Measurements from ENCODE around the gene TNIK.

The TNIK gene

DNA sequence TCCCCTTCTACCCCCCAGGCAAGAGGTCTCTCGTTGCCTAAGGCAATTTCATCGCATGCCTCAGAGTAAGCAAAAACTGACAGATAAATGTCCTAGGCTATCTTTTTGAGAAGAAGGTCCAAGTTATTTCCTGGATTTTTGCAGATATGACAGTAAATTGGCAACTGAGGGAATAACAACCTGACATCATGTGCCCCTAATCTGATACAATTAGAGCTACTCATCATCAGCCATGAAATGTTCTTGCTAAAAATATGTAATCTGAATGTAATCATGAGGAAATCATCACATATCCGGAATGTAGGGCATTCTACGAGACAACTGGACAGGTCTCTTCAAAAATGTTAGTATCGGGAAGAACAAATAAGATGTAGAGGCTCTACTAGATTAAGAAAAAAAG is 44.1 kb downstream of the TNIK start:
- DNase-seq = no peak

DNA sequence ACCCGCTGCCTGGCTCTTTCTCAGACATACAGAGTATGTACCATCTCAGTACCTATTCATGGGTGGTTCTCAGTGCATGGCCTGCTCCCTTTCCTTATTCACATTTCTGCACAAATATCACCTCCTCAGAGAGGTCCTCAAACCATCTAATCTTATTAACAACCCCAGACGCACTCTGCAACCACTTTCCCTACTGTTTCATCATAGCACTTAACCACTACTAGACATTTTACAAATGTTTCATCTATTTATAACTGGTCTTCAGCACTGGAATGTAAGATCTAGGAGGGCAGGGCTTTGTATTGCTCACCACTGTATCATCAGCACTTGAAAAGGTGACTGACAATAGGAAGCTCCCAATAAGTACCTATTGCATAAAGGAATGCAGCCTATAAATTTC is 45.1 kb downstream of the TNIK start:
- no peak for DNase-seq

DNA sequence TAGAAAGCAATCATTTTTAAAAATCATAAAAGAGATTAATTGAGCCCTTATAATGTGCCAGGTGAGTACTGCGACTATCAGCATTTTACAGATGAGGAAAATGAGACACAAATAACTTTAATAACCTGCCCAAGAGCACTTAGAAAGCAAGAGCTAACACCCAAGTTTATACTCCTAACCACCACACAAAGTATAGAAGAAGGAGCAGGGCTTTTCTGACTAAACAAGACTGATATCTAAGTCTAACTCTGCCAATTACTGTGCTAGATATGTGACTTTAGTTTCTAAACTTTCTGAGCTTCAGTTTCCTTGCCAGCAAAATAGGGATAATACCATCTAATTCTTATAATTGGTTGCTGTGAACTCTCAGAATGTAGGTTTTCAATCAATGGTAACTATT is 47.7 kb downstream of the TNIK start:
- DNase-seq = no peak

DNA sequence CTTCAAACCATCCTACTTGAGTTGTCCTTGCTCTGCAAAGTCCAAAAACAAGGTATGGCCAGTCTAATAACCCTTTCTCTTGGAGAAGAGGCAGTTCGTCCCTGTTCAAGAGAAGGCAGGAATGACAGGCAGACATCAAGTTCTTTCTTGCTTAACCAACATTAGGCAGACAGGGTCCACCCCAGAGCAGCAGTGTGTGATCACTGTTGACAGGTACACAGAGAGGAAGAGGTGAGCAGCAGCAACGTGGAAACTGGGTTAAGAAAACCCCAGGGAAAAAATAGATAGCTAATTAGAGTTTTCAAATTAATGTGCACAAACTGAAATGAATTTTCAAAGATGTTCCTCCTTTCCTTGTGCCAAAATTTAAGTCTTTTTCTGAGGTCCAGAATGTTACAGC is 48.2 kb downstream of the TNIK start:
- no peak for DNase-seq

DNA sequence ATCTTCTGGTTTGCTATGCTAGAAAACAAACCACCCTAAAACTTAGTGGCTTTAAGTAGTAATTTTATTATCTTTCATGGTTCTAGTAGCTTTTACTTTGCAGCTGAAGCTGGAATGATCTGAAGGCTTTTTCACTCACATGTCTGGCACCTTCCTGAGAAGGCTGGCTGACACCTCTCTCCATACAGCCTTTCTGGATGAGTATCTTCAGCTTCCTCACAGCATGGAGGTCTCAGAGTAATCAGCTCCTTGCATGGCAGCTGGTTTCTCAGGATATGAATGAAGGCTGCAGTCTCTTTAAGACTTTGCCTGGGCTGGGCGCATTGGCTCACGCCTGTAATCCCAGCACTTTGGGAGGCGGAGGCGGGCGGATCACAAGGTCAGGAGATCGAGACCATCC is 50.0 kb downstream of the TNIK start:
- DNase-seq = no peak

DNA sequence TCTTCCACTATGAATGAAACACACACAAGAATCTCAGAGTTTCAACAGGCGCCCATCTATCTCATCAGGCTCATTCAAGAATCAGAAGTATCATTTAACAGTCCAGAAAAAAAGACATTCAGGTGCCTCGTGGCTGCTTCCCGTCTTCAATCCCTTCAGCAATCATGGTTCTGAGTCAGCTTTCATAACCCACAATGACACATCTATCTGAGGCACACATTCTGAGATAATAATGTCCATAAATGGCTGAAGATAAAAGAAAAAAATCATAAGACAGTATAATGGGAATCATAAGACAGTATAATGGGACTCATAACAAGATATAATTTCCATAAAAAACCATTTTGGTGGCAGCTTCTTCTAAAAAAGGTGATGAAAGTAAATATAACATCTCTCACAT is 52.4 kb downstream of the TNIK start:
- DNase-seq = no peak

DNA sequence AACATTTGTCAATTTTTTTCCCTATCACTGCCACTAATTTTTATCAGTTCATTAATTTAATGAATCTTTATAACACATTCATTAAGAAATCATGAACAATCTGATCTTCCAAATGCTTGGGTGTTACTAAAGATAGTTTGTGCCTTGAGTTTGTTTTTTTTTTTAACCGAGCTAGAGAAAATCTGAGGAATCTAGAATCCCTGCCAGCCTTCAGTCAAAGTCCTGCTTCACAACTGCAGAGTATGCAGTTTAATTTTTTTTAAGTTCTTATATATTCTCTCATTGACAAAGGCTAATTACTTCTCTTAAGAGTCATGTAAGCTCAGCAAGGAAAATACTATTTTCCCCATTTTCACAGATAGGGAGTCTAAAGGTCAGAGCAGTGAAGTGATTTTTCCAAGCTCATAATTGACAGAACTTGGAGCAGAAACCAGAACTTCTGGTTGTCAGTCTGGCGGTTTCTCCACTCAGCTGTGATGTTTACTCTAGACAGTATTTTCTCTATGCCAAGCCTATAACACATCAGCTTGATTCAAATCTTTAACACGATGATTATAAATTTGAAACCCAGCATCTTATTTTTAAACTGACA is 55.7 kb downstream of the TNIK start:
- DNase-seq = no peak

GRCh38 chr3:171402281-171402680 is 57.9 kb downstream of the TNIK start:
- no peak for DNase-seq

DNA sequence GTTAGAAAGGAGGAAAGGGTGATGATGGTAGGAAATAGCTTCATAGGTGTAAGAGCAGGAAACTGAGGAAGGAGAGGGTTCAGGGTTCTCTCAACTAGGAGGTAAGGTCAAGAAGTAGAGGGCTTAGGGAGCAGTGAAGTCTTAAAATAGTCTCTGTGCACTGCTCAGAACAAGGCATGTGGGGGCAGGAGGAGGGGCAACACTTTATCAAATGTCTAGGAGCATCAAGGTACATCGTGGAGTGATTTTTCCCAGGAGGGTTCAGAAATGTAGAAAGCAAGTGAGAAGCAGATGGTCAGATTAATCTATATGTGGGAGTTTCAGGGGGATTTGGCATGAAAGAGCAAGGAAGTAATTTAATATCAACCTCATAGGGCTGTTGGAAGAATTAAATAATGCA is 58.8 kb downstream of the TNIK start:
- no peak for DNase-seq

GRCh38 chr3:171399842-171400241 is 60.4 kb downstream of the TNIK start:
- DNase-seq = no peak

GRCh38 chr3:171398343-171398742 is 61.9 kb downstream of the TNIK start:
- DNase-seq = no peak

DNA sequence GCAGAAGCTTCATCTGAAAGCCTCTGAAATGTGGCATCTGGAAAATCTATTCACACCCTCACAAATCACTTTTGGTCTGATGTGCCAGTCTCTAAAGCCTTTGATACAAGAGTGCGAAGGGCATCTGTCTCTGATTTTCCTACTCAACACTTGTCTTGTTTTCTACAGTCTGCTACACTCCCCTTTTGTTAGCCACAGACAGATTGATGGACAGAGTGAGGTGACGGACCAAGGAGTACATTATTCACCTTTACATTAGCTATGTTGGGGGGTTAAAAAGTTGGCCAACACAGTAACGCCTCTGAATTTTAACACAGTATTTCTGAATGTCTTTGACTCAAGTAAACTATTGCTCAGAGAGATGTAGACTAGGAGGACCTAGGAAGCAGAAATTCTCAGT is 63.1 kb downstream of the TNIK start:
- no peak for DNase-seq

GRCh38 chr3:171396048-171396447 is 64.2 kb downstream of the TNIK start:
- no peak for DNase-seq

DNA sequence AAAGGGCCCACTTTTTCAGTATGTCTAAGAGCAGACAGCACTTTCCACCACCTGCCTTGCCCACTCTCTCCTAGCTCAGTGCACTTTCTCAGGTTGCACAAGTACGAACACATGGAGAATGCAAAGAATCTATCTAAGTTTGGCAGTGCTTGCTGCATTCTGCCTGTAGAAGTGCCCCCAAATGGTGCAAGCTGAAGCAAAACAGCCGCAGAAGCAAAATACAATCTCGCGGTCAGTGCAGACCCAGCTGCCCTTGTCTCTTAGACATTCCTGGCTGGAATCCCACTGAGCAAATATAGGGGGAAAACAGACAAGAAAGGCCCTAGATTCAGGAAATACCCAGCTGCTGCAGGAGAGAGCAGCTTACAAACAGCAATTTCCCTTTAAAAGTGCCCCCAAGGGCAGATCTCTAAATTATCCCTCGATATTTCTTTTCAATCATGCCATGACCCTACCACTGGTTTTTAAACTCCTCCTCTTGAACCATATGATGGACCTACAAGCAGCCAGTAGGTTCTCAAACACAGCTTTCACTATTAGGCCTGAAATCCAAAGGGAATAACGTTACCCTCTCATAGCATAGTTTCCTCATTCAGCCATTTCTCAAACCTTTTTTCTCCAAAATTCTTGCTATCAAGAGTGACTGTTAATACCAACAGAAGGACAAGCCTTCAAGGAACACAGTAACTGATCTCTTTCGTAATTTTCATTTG is 67.0 kb downstream of the TNIK start:
- no peak for DNase-seq

DNA sequence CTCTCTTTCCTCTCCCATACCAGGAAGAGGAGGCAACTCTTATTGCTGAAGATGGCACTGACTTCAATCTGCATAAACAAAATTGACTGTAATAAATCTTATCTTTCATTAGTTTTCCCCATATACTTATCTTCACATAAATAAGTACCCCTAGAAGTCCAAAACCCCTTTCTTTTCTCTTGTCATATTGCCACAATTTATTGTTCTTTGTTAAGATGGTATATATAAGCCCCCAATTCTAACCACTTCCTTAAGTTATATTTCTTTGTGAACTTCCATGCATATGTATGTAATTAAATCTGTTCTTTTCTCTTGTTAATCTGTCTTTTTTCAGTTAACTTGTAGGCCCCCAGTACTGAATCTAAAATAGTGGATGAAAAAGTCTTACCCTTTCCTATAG is 68.8 kb downstream of the TNIK start:
- DNase-seq = no peak

GRCh38 chr3:171390051-171390941 is 69.9 kb downstream of the TNIK start:
- DNase-seq = no peak

DNA sequence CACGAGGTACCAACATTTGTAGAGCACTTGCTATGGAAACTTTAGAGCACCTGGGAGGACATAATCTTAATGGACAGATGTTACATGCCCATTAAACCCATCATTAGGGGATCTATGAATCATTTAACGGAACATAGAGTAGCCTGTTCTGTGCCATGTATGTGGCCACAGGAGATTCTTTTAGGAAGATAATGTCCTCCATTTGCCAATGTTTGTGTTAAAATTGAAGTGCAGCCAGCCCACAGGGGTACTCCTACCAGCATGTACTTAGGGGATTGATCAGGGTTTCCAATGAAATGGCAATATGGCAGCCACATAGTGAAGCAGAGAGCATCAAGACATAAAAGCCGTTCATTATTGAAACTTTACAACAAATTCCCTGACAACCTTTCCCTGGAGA is 70.7 kb downstream of the TNIK start:
- no peak for DNase-seq

DNA sequence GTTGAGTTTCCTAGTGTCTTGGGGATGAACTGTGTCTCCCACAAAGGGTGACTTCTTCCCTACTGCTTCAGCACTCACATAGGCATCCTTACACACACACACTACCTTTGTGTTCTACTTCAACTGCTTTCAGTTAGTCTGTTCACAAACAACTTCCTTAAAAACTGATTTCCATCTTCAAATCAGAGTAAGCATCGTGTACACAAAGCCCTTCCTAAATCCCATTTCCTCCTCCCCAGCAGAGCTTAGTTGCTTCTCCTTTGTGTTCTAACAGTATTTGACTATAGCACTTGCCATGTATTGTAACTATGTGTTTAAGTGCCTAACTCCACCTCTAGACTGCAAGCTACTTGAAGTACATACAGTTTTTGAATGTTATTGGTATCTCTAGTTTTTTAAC is 71.7 kb downstream of the TNIK start:
- no peak for DNase-seq

- no peak for DNase-seq
Observed at GRCh38 chr3:171387062-171387461, 73.1 kb downstream of the TNIK start.

DNA sequence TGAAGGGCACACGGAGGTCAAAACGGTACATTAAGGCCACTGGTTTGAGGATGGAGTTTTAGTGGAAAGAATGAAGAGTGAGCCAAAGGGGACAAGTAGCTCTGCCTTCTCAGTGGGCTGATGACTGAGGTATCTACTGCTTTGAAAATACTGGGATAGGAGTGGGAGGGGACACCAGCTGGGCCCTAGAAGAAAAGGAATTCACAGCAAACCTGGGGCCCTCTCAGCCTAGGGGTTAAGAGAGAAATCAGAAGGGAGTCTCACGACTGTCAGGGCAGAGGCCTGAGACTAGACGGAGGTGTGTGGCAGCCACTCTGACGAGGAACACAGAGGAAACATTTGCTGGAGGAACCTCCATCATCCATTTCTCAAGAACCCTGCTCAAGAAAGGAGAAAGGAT is 75.1 kb downstream of the TNIK start:
- no peak for DNase-seq

DNA sequence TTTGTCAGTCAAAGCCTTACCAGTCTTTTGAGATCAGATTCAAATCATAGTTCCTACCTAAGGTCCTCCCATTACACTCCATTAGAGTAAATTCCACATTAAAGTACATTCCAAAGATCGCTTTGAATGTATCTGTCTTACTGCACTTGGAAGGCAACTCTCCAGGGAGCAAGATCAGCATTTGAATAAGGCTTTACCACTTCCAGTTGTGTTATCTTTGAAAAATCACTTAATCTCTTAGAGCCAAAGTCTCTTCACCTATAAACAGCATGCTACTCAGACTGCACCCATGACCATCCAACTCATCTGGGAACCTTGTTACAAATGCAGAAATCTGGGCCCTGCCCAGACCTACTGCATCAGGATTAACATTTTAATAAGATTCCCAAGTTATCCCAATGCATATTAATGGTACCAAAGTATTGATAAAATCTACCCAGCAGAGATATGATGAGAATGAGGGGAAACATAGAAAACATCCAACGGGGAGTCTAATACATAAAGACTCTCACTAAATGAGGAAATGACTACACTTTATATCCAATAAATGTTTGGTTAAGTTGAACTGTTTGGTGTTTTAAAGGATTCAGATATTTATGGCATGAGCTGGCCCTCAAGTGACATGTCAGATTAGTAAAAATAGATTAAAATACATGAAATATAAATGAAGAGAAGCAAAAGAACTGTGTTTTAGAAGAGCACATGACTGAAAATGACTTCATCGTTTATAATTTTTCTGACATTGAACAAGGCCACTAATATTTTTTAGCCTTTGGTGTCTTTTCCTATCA is 75.9 kb downstream of the TNIK start:
- DNase-seq = no peak

- DNase-seq = no peak
Observed at GRCh38 chr3:171383206-171384018, 76.8 kb downstream of the TNIK start.

Measured in CD4-positive, alpha-beta T cell treated with Interleukin-12 subunit alpha and Interleukin-12 subunit beta, for 1 hour (primary cell).